BLaER1 treated with 17β-estradiol and CSF1 and Interleukin-3, amounts not matched to agents 10 nM and 100 nM (cell line): Measurements from ENCODE around the gene GPSM1.

ENCODE experiments used
- H3K27ac ChIP-seq, 11 experiments: shearing (Covaris generic); formaldehyde crosslinking; 2 replicates each; pipeline ENCODE4 v1.8.1; 2022
- H3K27me3 ChIP-seq, 11 experiments: shearing (Covaris generic); formaldehyde crosslinking; 2 replicates each; pipeline ENCODE4 v1.8.1; 2022
- H3K36me3 ChIP-seq, 11 experiments: shearing (Covaris generic); formaldehyde crosslinking; 2 replicates each; pipeline ENCODE4 v1.8.1; 2022
- H3K4me1 ChIP-seq, 10 experiments: shearing (Covaris generic); formaldehyde crosslinking; 2 replicates each; pipeline ENCODE4 v1.8.1; 2022
- H3K4me2 ChIP-seq, 11 experiments: shearing (Covaris generic); formaldehyde crosslinking; 2 replicates each; pipeline ENCODE4 v1.8.1; 2022
- H3K4me3 ChIP-seq, 10 experiments: shearing (Covaris generic); formaldehyde crosslinking; 2 replicates each; pipeline ENCODE4 v1.8.1; 2022
- H3K9ac ChIP-seq, 11 experiments: shearing (Covaris generic); formaldehyde crosslinking; 2 replicates each; pipeline ENCODE4 v1.8.1; 2022
- H3K9me3 ChIP-seq, 11 experiments: shearing (Covaris generic); formaldehyde crosslinking; replicated peaks in 1 of 11; 2 replicates each; pipeline ENCODE4 v1.8.1; 2022
- H4K20me1 ChIP-seq, 11 experiments: shearing (Covaris generic); formaldehyde crosslinking; 2 replicates each; pipeline ENCODE4 v1.8.1; 2022
- Cebpa-rat ChIP-seq, 11 experiments: shearing (Covaris generic); IDR thresholded peaks; 2 replicates each; pipeline ENCODE4 v1.8.1; 2022

Gene GPSM1

GRCh38 chr9:136396219-136396515, 68.8 kb downstream of the GPSM1 start:
- Histone ChIP-seq H3K4me2 (no peak overlapping the region), H3K4me3 (no peak overlapping the region), H3K27me3 (no peaks in the 10 kb centered on the region), H3K36me3 (peaks cover 64 to 79% (median 73%) of the 10 kb centered on the region in 11 experiments), H3K4me1 (peaks cover 11 to 24% (median 19%) of the 10 kb centered on the region in 10 experiments), H3K27ac (no peak overlapping the region), H3K9ac (0 out of 22 replicates have a peak overlapping the region, but pooled peaks of 1 of the 11 experiments have one; percentile 35), H3K9me3 (no peaks in the 10 kb centered on the region), H4K20me1 (peaks cover 0 to 88% (median 67%) of the 10 kb centered on the region in 11 experiments; a peak in 20 of 22 replicates)
- no peak for TF ChIP-seq Cebpa-rat (IDR thresholded peaks at IDR 0.05)

GRCh38 chr9:136397643-136398042, 70.3 kb downstream of the GPSM1 start:
- H3K36me3 ChIP-seq, result peaks cover 64 to 79% (median 73%) of the 10 kb centered on the region in 11 experiments
- no peak overlapping the region for H3K4me3 ChIP-seq
- peak overlapping the region in 10 of 11 experiments; percentile 25 to 95 (median 84); a peak in 18 of 22 replicates for H3K9ac ChIP-seq
- peaks cover 11 to 24% (median 19%) of the 10 kb centered on the region in 10 experiments for H3K4me1 ChIP-seq
- peaks cover 0 to 74% (median 54%) of the 10 kb centered on the region in 11 experiments; a peak in 20 of 22 replicates for H4K20me1 ChIP-seq
- H3K27me3 ChIP-seq, result no peaks in the 10 kb centered on the region
- H3K27ac ChIP-seq, result no peak overlapping the region; a peak in 1 of 22 replicates
- TF ChIP-seq Cebpa-rat (IDR thresholded peaks at IDR 0.05), result no peak
- no peaks in the 10 kb centered on the region for H3K9me3 ChIP-seq
- H3K4me2 ChIP-seq, result peak overlapping the region in 1 of 11 experiments; percentile 92; a peak in 1 of 22 replicates

- peaks cover 58 to 73% (median 67%) of the 10 kb centered on the region in 11 experiments for H3K36me3 ChIP-seq
Measured at GRCh38 chr9:136398286-136398685, 70.9 kb downstream of the GPSM1 start.

GRCh38 chr9:136399176-136400037, 72.1 kb downstream of the GPSM1 start:
- Histone ChIP-seq H4K20me1 (peaks cover 8 to 66% (median 52%) of the 10 kb centered on the region in 11 experiments; a peak in 20 of 22 replicates), H3K4me1 (peaks cover 23 to 35% (median 32%) of the 10 kb centered on the region in 10 experiments), H3K9ac (peak overlapping the region; percentile 79 to 95 (median 85)), H3K27me3 (no peaks in the 10 kb centered on the region), H3K4me2 (peak overlapping the region; percentile 86 to 100 (median 94)), H3K9me3 (no peaks in the 10 kb centered on the region), H3K36me3 (peaks cover 49 to 73% (median 64%) of the 10 kb centered on the region in 11 experiments), H3K27ac (peak overlapping the region in 10 of 11 experiments; percentile 60 to 87 (median 76); a peak in 21 of 22 replicates), H3K4me3 (peak overlapping the region; percentile 84 to 100 (median 94))
- TF ChIP-seq Cebpa-rat (IDR thresholded peaks at IDR 0.05), result no peak

More at GRCh38 chr9:136398286-136398685, 70.9 kb downstream of the GPSM1 start:
- H3K9ac ChIP-seq, result peak overlapping the region; percentile 79 to 95 (median 85)
- H3K4me1 ChIP-seq, result peaks cover 12 to 24% (median 20%) of the 10 kb centered on the region in 10 experiments
- peak overlapping the region; percentile 86 to 100 (median 94) for H3K4me2 ChIP-seq
- H3K27ac ChIP-seq, result peak overlapping the region in 2 of 11 experiments; percentile 79 to 87; a peak in 4 of 22 replicates
- peak overlapping the region in 9 of 10 experiments; percentile 84 to 100 (median 94); a peak in 17 of 20 replicates for H3K4me3 ChIP-seq
- no peaks in the 10 kb centered on the region for H3K9me3 ChIP-seq
- peaks cover 0 to 68% (median 48%) of the 10 kb centered on the region in 11 experiments; a peak in 20 of 22 replicates for H4K20me1 ChIP-seq
- no peaks in the 10 kb centered on the region for H3K27me3 ChIP-seq
- no peak for TF ChIP-seq Cebpa-rat (IDR thresholded peaks at IDR 0.05)

GRCh38 chr9:136400038-136400834, 72.9 kb downstream of the GPSM1 start, which contains the start of gene SNAPC4:
SNAPC4 (minus strand) TSS chr9:136400170; CDS start chr9:136398428, 1,742 bp downstream.
- peak within 1 kb of the TSS; percentile 79 to 95 (median 85) for H3K9ac ChIP-seq

GRCh38 chr9:136401173-136401922, 74.0 kb downstream of the GPSM1 start:
- Histone ChIP-seq H3K9ac (peak overlapping the region in 8 of 11 experiments; percentile 26 to 95 (median 83); a peak in 9 of 22 replicates), H3K36me3 (peaks cover 48 to 72% (median 61%) of the 10 kb centered on the region in 11 experiments)

More at GRCh38 chr9:136400038-136400834, 72.9 kb downstream of the GPSM1 start, which contains the start of gene SNAPC4:
- H4K20me1 ChIP-seq, result peaks cover 15 to 66% (median 54%) of the 10 kb centered on the region in 11 experiments; a peak in 21 of 22 replicates
- H3K27ac ChIP-seq, result peak within 1 kb of the TSS in 10 of 11 experiments; percentile 60 to 87 (median 76); a peak in 21 of 22 replicates
- H3K27me3 ChIP-seq, result no peaks in the 10 kb centered on the region
- H3K4me2 ChIP-seq, result peak within 1 kb of the TSS; percentile 86 to 100 (median 94)
- H3K36me3 ChIP-seq, result peaks cover 48 to 73% (median 63%) of the 10 kb centered on the region in 11 experiments
- H3K4me1 ChIP-seq, result peaks cover 31 to 44% (median 40%) of the 10 kb centered on the region in 10 experiments
- peak within 1 kb of the TSS; percentile 84 to 100 (median 94) for H3K4me3 ChIP-seq
- no peak for TF ChIP-seq Cebpa-rat (IDR thresholded peaks at IDR 0.05)
- H3K9me3 ChIP-seq, result no peaks in the 10 kb centered on the region

GRCh38 chr9:136402067-136402466, 74.7 kb downstream of the GPSM1 start:
- Histone ChIP-seq H3K4me1 (peaks cover 41 to 60% (median 49%) of the 10 kb centered on the region in 10 experiments), H3K9ac (peak overlapping the region in 1 of 11 experiments; percentile 95; a peak in 1 of 22 replicates), H3K27ac (no peak overlapping the region)

More at GRCh38 chr9:136401173-136401922, 74.0 kb downstream of the GPSM1 start:
- H3K4me2 ChIP-seq, result no peak overlapping the region
- no peak overlapping the region for H3K4me3 ChIP-seq
- no peak for TF ChIP-seq Cebpa-rat (IDR thresholded peaks at IDR 0.05)
- no peaks in the 10 kb centered on the region for H3K27me3 ChIP-seq
- peaks cover 18 to 64% (median 47%) of the 10 kb centered on the region in 11 experiments; a peak in 21 of 22 replicates for H4K20me1 ChIP-seq
- peaks cover 41 to 54% (median 49%) of the 10 kb centered on the region in 10 experiments for H3K4me1 ChIP-seq
- peak overlapping the region in 1 of 11 experiments; percentile 87; a peak in 2 of 22 replicates for H3K27ac ChIP-seq
- H3K9me3 ChIP-seq, result no peaks in the 10 kb centered on the region

More at GRCh38 chr9:136402067-136402466, 74.7 kb downstream of the GPSM1 start:
- Histone ChIP-seq H3K4me2 (no peak overlapping the region), H4K20me1 (peaks cover 18 to 60% (median 44%) of the 10 kb centered on the region in 11 experiments; a peak in 21 of 22 replicates), H3K36me3 (peaks cover 48 to 72% (median 61%) of the 10 kb centered on the region in 11 experiments), H3K4me3 (no peak overlapping the region), H3K9me3 (no peaks in the 10 kb centered on the region), H3K27me3 (no peaks in the 10 kb centered on the region)
- TF ChIP-seq Cebpa-rat (IDR thresholded peaks at IDR 0.05), result no peak
